HG03565 (cell line): ENCODE results near the gene SEMA3E.
"Not testable (repeated sequence)": the region's sequence is repeated elsewhere in the genome, so short reads cannot be mapped to it uniquely, and the experiment has no call there.

Experiments used
- ATAC-seq: cut with Tn5 transposase; IDR thresholded peaks from one replicate; pipeline ENCODE4 v1.9.1; 2021; ENCODE audit warnings: mild to moderate bottlenecking, moderate library complexity; ENCODE audit not compliant: unreplicated experiment

Gene SEMA3E

GRCh38 chr7:83562960-83563359 is 86.0 kb downstream of the SEMA3E start:
- ATAC-seq: no peak

GRCh38 chr7:83562289-83562688 is 86.7 kb downstream of the SEMA3E start:
- ATAC-seq: no peak

GRCh38 chr7:83559887-83560286 is 89.1 kb downstream of the SEMA3E start:
- no peak for ATAC-seq

GRCh38 chr7:83552556-83552955 is 96.4 kb downstream of the SEMA3E start:
- not testable (repeated sequence) for ATAC-seq

- ATAC-seq: no peak
These were observed 98.8 kb downstream of the SEMA3E start for GRCh38 chr7:83550100-83550499.

- ATAC-seq: no peak
These were observed 100.7 kb downstream of the SEMA3E start for GRCh38 chr7:83548250-83548649.

GRCh38 chr7:83547526-83547925 is 101.4 kb downstream of the SEMA3E start:
- ATAC-seq: peak; percentile 60

- ATAC-seq: no peak
These were observed 102.4 kb downstream of the SEMA3E start for GRCh38 chr7:83546586-83546985.

- no peak for ATAC-seq
These were observed 107.6 kb downstream of the SEMA3E start for GRCh38 chr7:83541187-83541960.

GRCh38 chr7:83534488-83534887 is 114.5 kb downstream of the SEMA3E start:
- ATAC-seq: no peak

- no peak for ATAC-seq
These were observed 116.7 kb downstream of the SEMA3E start for GRCh38 chr7:83532219-83532618.

- no peak for ATAC-seq
These were observed 117.2 kb downstream of the SEMA3E start for GRCh38 chr7:83531766-83532165.

- ATAC-seq: no peak
These were observed 120.0 kb downstream of the SEMA3E start for GRCh38 chr7:83528925-83529423.

GRCh38 chr7:83524277-83525075 is 124.5 kb downstream of the SEMA3E start:
- ATAC-seq: no peak

GRCh38 chr7:83520726-83521125 is 128.2 kb downstream of the SEMA3E start:
- ATAC-seq: no peak

- no peak for ATAC-seq
These were observed 129.7 kb downstream of the SEMA3E start for GRCh38 chr7:83519240-83519639.

- no peak for ATAC-seq
These were observed 131.8 kb downstream of the SEMA3E start for GRCh38 chr7:83517035-83517700.

GRCh38 chr7:83514977-83515376 is 134.0 kb downstream of the SEMA3E start:
- ATAC-seq: no peak

GRCh38 chr7:83509255-83510021 is 139.5 kb downstream of the SEMA3E start:
- no peak for ATAC-seq

GRCh38 chr7:83504330-83504729 is 144.6 kb downstream of the SEMA3E start:
- no peak for ATAC-seq

- ATAC-seq: no peak
These were observed 146.3 kb downstream of the SEMA3E start for GRCh38 chr7:83502636-83503035.
